ENCODE measurements around the gene SLC6A3. TPM values are rescaled to one million over a fixed set of nuclear protein-coding genes. Genes with fewer than 3 reads are reported as not detected.

Gene SLC6A3
- total RNA-seq, 1 experiment from 2014 or later = not detected

DNA sequence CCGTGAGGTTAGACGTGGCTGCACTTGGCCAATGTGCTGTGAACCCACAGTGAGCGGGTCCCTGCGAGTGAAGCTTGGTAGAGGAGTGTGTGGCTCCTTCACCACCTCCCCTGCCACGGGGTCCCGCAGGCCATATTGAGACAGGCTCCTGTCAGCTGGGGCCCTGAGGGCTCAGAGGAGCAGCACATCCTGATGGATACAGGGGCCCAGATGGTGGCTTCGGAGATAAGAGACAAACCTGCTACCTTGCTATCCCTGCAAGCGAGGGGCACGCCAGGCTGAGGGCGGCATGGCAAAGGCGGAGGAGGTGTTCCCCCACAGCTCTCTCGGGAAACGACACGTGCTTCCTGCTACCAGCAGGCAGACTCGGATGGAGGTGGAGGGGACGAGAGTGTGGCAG, 33.1 kb downstream of the SLC6A3 start:
- no peak for TF ChIP-seq EZH2 (IDR thresholded peaks at IDR 0.05; ENCODE audit: borderline replicate concordance, low read depth, low read length, poor library complexity, severe bottlenecking)
- TF ChIP-seq, protein P1, sequence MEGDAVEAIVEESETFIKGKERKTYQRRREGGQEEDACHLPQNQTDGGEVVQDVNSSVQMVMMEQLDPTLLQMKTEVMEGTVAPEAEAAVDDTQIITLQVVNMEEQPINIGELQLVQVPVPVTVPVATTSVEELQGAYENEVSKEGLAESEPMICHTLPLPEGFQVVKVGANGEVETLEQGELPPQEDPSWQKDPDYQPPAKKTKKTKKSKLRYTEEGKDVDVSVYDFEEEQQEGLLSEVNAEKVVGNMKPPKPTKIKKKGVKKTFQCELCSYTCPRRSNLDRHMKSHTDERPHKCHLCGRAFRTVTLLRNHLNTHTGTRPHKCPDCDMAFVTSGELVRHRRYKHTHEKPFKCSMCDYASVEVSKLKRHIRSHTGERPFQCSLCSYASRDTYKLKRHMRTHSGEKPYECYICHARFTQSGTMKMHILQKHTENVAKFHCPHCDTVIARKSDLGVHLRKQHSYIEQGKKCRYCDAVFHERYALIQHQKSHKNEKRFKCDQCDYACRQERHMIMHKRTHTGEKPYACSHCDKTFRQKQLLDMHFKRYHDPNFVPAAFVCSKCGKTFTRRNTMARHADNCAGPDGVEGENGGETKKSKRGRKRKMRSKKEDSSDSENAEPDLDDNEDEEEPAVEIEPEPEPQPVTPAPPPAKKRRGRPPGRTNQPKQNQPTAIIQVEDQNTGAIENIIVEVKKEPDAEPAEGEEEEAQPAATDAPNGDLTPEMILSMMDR (conservative IDR thresholded peaks at IDR 0.05; ENCODE audit: low read depth, low read length) = no peak
- H3K4me1 ChIP-seq (ENCODE audit: insufficient read depth, low read length, poor library complexity, severe bottlenecking) = no peaks in the 10 kb centered on the region

DNA sequence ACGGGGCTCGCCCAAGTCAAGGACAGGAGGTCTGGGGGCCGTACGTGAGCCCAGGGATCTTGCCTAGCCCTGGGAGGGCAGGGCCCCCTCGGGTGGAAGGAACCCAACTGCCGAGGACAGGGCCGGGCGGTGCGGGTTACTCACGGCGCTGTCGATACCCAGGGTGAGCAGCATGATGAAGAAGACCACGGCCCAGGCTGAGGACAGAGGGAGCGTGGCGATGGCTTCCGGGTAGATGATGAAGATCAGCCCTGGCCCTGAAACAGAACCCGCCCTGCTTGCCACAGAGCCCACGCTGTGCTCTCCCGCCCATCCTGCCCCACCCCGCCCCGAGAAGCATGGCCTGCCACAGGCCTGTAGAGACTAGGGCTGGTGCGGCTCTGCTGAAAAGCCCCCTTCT, 34.1 kb downstream of the SLC6A3 start:
- ChIA-PET CTCF (no interaction called here), POLR2A (ENCODE audit: low non-redundant PET) (no interaction called here)
- no TSS peak for BruUV-seq (replicated peaks)
- Histone ChIP-seq H3K9me3 (ENCODE audit: low read depth, low read length, poor library complexity, severe bottlenecking) (no peaks in the 10 kb centered on the region), H3K27ac (ENCODE audit: low read depth, low read length, poor library complexity, severe bottlenecking) (no peak overlapping the region), H3K4me1 (ENCODE audit: insufficient read depth, low read length, poor library complexity, severe bottlenecking) (no peaks in the 10 kb centered on the region), H3K27me3 (replicated peaks; ENCODE audit: insufficient read depth, low read depth, low read length, poor library complexity) (peaks cover 16% of the 10 kb centered on the region), H3K36me3 (ENCODE audit: insufficient read depth, low read length, poor library complexity, severe bottlenecking) (no peaks in the 10 kb centered on the region), H3K4me3 (ENCODE audit: low read depth, low read length, poor library complexity, severe bottlenecking) (no peak overlapping the region)
- intact Hi-C loops (cut with micrococcal nuclease; ENCODE audit: unreplicated experiment) = no loop called here
- no peak for DNase-seq (ENCODE audit: low spot score)
- TF ChIP-seq EZH2 (IDR thresholded peaks at IDR 0.05; ENCODE audit: borderline replicate concordance, low read depth, low read length, poor library complexity, severe bottlenecking) = no peak
- TF ChIP-seq, protein P1 (conservative IDR thresholded peaks at IDR 0.05; ENCODE audit: low read depth, low read length) = no peak

More for the DNA sequence above, 33.1 kb downstream of the SLC6A3 start:
- intact Hi-C loops (cut with micrococcal nuclease; ENCODE audit: unreplicated experiment) = no loop called here
- no TSS peak for BruUV-seq (replicated peaks)
- Histone ChIP-seq H3K4me3 (ENCODE audit: low read depth, low read length, poor library complexity, severe bottlenecking) (no peak overlapping the region), H3K27me3 (replicated peaks; ENCODE audit: insufficient read depth, low read depth, low read length, poor library complexity) (peaks cover 6% of the 10 kb centered on the region), H3K36me3 (ENCODE audit: insufficient read depth, low read length, poor library complexity, severe bottlenecking) (no peaks in the 10 kb centered on the region), H3K27ac (ENCODE audit: low read depth, low read length, poor library complexity, severe bottlenecking) (no peak overlapping the region), H3K9me3 (ENCODE audit: low read depth, low read length, poor library complexity, severe bottlenecking) (no peaks in the 10 kb centered on the region)
- ChIA-PET POLR2A (ENCODE audit: low non-redundant PET) (no interaction called here), CTCF (no interaction called here)
- DNase-seq (ENCODE audit: low spot score) = no peak

DNA sequence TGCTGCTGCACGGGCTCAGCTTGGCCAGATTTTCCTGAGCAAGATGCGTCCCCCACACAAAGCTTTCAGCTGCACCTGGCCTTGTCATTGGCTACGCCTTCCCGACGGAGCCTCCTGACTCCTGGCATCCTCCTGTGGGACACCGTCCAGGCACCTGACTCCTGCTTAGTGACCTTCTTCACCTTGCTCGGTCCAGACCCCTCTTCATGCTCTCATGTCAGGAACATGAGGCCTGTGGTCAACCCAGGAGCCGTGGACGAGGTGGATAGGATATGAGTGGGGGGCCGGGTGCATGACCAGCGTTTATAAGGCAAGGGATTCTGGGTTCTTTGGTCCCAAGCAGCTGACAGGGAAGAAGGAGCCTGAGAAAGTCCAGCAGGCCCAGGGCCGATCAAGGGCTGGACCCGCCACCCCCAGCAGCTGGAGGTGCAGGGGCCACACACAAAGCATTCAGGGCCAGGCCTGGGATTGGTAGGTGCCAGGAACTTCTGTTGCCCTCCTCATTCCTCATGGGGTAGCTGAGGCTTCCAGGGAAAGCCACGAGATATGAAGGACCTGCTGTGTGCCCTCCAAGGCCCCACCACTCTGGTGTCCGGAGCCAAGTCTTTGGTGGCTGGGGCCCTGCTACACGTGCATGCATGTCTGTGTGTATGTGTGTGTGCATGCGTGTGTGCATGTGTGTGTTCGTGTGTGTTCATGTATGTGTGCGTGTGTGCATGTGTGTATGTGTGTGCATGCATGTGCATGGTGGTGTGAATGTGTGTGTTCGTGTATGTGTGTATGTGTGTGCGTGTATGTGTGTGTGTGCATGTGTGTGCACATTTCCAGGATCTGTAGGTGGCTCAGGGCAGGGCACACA, 34.9 kb downstream of the SLC6A3 start:
- Histone ChIP-seq H3K27ac (ENCODE audit: low read depth, low read length, poor library complexity, severe bottlenecking) (no peak overlapping the region), H3K27me3 (replicated peaks; ENCODE audit: insufficient read depth, low read depth, low read length, poor library complexity) (peaks cover 23% of the 10 kb centered on the region), H3K36me3 (ENCODE audit: insufficient read depth, low read length, poor library complexity, severe bottlenecking) (no peaks in the 10 kb centered on the region), H3K4me1 (ENCODE audit: insufficient read depth, low read length, poor library complexity, severe bottlenecking) (no peaks in the 10 kb centered on the region), H3K4me3 (ENCODE audit: low read depth, low read length, poor library complexity, severe bottlenecking) (no peak overlapping the region), H3K9me3 (ENCODE audit: low read depth, low read length, poor library complexity, severe bottlenecking) (no peaks in the 10 kb centered on the region)
- CTCF ChIA-PET = no interaction called here
- POLR2A ChIA-PET (ENCODE audit: low non-redundant PET) = no interaction called here
- no TSS peak for BruUV-seq (replicated peaks)
- DNase-seq (ENCODE audit: low spot score) = no peak
- no peak for TF ChIP-seq EZH2 (IDR thresholded peaks at IDR 0.05; ENCODE audit: borderline replicate concordance, low read depth, low read length, poor library complexity, severe bottlenecking)
- TF ChIP-seq, protein P1 (conservative IDR thresholded peaks at IDR 0.05; ENCODE audit: low read depth, low read length) = no peak
- intact Hi-C loops (cut with micrococcal nuclease; ENCODE audit: unreplicated experiment) = no loop called here
